ENCODE data around the gene EVI5L.
"Not testable (repeated sequence)": the region's sequence is repeated elsewhere in the genome, so short reads cannot be mapped to it uniquely, and the experiment has no call there.

Gene EVI5L

GRCh38 chr19:7872306-7873204 is 42.5 kb downstream of the EVI5L start:
- DNase-seq (ENCODE audit: low read depth) = no peak

- no peak for DNase-seq (ENCODE audit: low read depth)
These were observed 43.5 kb downstream of the EVI5L start for GRCh38 chr19:7873304-7874075.

DNA sequence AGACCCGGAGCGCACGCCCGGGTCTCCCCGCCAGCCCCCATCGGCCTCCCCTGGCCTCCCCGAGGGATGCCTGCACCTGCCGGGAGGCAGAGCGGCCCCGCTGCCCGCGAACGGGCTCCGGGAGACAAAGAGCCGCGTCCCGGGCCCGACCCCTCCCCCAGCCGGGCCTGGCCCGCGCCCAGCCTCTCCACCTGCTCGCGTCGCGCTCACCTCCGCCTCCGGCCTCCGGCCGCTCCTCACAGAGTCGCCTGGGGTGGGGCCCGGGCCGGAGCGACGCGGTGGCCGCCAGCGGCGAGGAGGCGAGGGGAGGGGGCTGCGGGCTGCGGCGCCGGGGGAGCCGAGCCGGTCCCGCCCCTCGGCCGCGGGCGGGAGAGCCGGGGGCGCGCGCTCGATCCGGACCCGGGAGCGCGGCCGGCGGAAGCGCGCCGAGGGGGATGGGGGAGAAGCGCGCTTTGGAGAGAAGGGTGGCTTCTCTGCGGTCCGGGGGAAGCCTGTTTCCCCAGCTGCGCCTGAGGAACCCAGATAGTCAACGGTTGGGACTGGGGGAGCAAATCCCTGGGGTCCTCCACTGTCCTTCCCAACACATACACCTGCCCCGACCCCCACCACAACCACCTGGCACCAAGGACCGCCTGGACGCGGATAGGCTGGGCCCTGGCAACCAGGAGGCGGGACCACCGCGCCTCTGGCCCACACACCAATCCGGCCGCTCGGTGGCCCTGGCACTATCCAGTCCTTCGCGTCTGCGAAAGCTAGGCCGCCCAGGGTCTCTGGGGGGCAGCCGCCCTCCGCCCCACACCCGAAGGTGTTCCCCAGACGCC is 44.3 kb downstream of the EVI5L start, which contains the start of gene PRR36:
TSS of gene PRR36 (minus strand) at position 315 of the 821 bp plus-strand sequence. CDS start 701 bp downstream, outside the sequence.
- DNase-seq (ENCODE audit: low read depth) = no peak

GRCh38 chr19:7874897-7875273 is 44.9 kb downstream of the EVI5L start:
- DNase-seq (ENCODE audit: low read depth) = no peak

- no peak for DNase-seq (ENCODE audit: low read depth)
These were observed 47.3 kb downstream of the EVI5L start for GRCh38 chr19:7877249-7877836.

GRCh38 chr19:7879111-7879807 is 49.2 kb downstream of the EVI5L start:
- no peak for DNase-seq (ENCODE audit: low read depth)

DNA sequence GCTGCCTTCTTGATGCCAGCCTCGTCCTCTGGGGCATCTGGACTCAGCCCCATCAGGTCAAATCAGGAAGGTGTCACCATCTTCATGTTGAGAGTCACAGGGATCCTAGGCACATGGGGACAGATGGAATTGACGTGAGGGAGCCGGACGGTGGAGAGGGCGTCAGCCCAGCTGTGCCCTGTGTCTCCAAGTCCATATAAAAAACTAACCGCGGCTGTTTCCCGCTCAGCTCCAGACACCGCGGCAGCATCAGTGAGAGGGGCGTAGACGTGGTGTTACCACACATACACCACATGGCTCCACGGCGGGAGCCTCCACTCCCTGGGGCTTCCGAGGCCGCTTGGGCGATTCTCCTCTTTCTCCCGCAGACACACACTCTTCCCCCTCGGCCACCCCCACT is 49.8 kb downstream of the EVI5L start:
- DNase-seq (ENCODE audit: low read depth) = no peak

DNA sequence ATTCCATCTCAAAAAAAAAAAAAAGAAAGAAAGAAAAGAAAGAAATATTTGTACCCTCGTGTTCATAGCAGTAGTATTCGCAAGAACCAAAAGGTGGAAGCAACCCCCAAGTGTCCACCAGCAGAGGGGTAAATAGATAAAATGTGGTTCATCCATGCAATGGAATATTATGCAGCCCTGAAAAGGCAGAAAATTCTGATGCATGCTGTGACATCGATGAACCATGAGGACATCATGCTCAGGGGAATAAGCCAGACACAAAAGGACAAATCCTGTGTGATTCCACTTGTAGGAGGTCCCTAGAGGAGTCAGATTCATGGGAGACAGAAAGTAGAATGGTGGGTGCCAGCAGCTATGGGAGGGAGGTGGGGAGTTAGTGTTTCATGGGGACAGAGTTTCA is 51.9 kb downstream of the EVI5L start:
- no peak for DNase-seq (ENCODE audit: low read depth)

- no peak for DNase-seq (ENCODE audit: low read depth)
These were observed 53.1 kb downstream of the EVI5L start for GRCh38 chr19:7883105-7883504.

DNA sequence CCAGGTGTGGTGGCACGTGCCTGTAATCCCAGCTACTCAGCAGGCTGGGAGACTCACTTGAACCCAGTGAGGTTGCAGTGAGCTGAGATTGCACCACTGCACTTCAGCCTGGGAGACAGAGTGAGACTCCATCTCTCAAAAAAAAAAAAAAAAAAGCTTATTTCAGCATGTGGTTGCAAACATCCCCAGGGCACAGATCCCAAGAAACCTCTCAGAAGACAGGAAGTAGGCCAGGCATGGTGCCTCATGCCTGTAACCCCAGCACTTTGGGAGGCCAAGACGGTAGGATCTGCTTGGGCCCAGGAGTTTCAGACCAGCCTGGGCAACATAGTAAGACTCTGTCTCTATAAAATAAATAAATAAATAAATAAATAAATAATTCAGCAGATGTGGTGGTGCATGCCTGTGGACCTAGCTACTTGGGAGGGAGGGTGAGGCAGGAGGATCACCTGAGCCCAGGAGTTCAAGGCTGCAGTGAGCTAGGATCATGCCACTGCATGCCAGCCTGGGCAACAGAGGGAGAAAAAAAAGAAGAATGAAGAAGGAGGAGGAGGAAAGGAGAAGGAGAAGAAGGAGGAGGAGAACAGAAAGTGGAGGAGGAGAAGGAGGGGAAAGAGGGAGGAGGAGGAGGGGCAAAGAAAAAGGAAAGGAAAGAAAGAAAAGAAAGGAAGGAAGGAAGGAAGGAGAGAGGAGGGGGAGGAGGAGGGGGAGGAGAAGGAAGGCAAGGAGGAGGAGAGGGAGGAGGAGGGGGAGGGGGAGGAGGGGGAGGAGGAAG is 54.0 kb downstream of the EVI5L start:
- no peak for DNase-seq (ENCODE audit: low read depth)

- DNase-seq (ENCODE audit: low read depth) = no peak
These were observed 55.8 kb downstream of the EVI5L start for GRCh38 chr19:7885818-7886217.

- DNase-seq (ENCODE audit: low read depth) = no peak
These were observed 57.6 kb downstream of the EVI5L start for GRCh38 chr19:7887408-7888144.

DNA sequence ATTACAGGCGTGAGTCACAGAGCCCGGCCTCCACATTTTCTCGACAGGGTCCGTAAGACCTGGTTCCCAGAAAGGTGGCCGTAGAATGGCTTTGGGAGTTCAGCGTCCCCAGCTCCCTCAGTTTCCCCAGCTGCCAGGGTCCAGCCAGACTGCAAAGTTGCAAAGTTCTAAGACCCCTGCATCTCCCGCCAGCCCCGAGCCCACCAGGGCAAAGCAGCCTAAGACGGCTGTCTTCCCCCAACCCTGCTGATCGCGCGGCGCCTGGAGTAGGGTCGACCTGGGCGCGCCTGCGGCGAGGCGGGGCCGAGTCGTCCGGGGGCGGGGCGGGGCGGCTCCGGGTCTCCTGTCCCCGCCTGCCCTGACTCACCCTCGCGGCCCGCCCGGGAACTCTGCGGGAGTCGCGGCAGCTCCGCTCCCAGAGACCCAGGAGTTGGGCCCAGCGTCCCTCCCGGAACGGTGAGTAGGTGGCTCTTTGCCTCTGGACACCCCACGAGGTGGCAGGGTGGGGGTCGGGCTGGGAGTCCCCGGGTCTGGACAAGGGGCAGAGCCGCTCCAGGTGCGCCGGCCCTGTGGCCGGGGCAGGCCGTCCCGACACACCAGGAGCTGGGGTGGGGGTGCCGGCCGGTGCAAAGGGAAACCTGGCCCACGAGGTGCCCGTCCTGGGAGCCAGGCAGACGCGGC is 58.3 kb downstream of the EVI5L start, which contains the start of gene LRRC8E:
TSS of gene LRRC8E (plus strand) at position 366 of the 681 bp plus-strand sequence. CDS start 7,094 bp downstream, outside the sequence.
- no peak for DNase-seq (ENCODE audit: low read depth)

- DNase-seq (ENCODE audit: low read depth) = no peak
These were observed 58.8 kb downstream of the EVI5L start for GRCh38 chr19:7888826-7889217.

DNA sequence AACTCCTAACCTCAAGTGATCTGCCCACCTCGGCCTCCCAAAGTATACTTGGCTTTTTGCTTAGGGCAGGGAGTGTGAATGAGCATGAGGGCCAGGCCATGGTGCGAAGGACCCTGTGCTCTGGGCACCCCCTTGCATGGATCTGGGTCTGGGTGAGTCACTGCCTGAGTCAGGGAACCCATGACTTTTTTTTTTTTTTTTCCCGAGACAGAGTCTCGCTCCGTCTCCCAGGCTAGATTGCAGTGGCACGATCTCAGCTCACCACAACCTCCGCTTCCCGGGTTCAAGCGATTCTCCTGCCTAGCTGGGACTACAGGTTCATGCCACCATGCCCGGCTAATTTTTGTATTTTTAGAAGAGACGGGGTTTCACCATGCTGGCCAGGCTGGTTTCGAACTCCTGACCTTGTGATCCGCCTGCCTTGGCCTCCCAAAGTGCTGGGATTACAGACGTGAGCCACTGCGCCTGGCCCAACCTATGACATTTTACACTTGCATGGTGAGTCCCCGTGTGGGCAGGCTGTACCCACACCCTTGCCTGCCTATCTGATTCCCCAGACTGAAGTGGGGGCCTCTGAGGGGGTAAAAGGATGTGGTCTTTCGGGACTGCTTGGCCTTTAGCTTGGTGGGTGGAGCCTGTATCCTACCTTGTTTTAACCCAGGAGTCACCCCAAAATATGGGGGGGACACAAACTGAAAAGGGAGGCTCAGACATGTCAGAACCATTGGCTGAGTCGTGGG is 63.5 kb downstream of the EVI5L start:
- not testable (repeated sequence) for DNase-seq (ENCODE audit: low read depth)

DNA sequence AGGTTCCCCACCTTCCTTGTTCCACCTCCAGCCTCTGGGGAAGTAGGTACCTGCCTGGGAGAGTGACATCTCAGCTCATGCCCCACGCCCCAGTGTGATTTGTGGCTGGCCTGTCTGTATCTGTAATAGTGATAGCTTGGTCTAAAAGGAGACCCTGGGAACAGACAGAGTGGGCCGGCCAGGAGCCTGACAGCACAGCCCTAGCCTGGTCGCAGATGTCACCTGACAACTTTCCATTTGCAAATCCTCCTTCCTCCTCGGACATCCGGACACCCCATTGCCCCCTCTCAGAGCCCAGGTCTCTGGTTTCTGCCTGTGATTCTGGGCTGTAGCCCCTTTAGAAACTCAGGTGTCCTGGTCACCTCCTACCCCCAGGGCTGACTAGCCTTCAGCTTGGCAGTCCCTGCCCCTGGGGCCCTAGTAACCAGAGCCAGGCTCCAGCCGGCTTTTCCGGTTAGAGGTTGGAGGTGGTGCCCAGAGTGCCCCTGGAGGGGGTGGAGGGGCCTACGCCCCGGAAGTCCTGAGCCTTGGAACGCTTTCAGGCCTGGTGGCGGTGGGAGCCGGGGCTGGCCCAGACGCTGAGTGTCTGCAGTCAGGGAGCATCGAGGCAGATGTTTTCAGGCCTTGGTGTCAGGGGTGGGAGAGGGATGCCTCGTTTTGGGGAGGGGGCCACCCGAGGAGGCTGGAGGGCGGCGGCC is 64.7 kb downstream of the EVI5L start:
- DNase-seq (ENCODE audit: low read depth) = no peak

DNA sequence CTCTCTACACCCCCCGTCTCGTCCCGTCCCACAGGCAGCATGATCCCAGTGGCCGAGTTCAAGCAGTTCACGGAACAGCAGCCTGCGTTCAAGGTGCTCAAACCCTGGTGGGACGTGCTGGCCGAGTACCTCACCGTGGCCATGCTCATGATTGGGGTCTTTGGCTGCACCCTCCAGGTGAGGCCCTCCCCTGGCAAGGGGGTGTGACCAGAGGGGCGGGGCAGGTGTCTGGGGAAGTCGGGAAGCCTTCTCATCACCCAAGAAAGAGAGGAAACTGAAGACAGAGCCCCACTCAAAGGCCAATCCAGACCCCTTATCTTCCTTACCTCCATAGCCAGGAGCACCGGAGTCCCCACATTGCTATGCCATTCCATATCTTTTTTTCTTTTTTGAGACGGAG is 65.5 kb downstream of the EVI5L start:
- DNase-seq (ENCODE audit: low read depth) = no peak

DNA sequence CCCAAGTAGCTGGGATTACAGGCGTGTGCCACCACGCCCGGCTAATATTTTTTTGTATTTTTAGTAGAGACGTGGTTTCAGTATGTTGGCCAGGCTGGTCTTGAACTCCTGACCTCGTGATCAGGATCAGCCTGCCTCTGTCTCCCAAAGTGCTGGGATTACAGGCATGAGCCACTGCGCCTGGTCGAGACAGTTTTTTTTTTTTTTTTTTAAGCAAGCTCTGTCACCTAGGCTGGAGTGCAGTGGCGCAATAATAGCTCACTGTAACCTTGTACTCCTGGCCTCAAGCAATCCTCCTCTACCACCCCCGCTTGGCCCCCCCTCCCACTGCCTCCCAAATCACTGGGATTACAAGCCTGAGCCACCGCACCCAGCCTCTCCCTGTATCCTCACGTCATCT is 67.3 kb downstream of the EVI5L start:
- DNase-seq (ENCODE audit: low read depth) = no peak

Measured in T follicular helper cell (primary cell).